AG04449 (cell line): ENCODE results near the gene PRKCG.

Experiments
- CTCF ChIA-PET: fragments of 350-600 bp; formaldehyde crosslinking; extraction: SDS; loops from one replicate; lab custom pipeline; 2021; ENCODE audit warnings: antibody characterized with exemption; lab: Yijun Ruan, JAX
- POLR2A ChIA-PET: fragments of 400-600, 350-600 bp; formaldehyde crosslinking; extraction: SDS; loops from one replicate; lab custom pipeline; 2020; ENCODE audit warnings: antibody characterized with exemption, inconsistent platforms; lab: Yijun Ruan, JAX
- DNase-seq: peaks from one replicate; pipeline ENCODE4 v3.0.0-alpha.2; 2010; ENCODE audit warnings: low read depth, low spot score
- H3K4me3 ChIP-seq: 2 replicates; pipeline ENCODE4 v1.5.1; 2011; ENCODE audit warnings: low read depth, mild to moderate bottlenecking, control low read depth, low read length
- TF ChIP-seq, protein P1 (sequence below): IDR thresholded peaks from one replicate; pipeline ENCODE4 v1.5.1; 2011; ENCODE audit warnings: mild to moderate bottlenecking, moderate library complexity, low read length, control low read depth, inconsistent platforms; ENCODE audit not compliant: insufficient read depth; ENCODE audit errors: missing control alignments

The PRKCG gene

DNA sequence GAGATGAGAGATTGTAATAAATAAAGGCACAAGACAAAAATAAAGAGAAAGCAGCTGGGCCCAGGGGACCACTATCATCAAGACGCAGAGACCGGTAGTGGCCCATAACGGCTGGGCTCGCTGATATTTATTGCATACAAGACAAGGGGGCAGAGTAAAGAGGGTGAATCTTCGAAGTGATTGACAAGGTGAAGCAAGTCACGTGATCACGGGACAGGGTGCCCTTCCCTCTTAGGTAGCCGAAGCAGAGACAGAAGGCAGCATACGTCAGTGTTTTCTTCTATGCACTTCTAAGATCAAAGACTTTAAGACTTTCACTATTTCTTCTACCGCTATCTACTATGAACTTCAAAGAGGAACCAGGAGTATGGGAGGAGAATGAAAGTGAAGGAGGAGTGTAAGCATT lies 4.6 kb upstream of the PRKCG start:
- TF ChIP-seq, protein P1, sequence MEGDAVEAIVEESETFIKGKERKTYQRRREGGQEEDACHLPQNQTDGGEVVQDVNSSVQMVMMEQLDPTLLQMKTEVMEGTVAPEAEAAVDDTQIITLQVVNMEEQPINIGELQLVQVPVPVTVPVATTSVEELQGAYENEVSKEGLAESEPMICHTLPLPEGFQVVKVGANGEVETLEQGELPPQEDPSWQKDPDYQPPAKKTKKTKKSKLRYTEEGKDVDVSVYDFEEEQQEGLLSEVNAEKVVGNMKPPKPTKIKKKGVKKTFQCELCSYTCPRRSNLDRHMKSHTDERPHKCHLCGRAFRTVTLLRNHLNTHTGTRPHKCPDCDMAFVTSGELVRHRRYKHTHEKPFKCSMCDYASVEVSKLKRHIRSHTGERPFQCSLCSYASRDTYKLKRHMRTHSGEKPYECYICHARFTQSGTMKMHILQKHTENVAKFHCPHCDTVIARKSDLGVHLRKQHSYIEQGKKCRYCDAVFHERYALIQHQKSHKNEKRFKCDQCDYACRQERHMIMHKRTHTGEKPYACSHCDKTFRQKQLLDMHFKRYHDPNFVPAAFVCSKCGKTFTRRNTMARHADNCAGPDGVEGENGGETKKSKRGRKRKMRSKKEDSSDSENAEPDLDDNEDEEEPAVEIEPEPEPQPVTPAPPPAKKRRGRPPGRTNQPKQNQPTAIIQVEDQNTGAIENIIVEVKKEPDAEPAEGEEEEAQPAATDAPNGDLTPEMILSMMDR = no peak
- POLR2A ChIA-PET = interaction anchor here (2.0 kb wide), 1 partner anchor 10 kb away, joined by 16 read pairs; the partner anchor contains the start of gene MYADM
- H3K4me3 ChIP-seq = no peak overlapping the region
- no peak for DNase-seq
- CTCF ChIA-PET = interaction anchor here (1.0 to 2.3 kb wide), 3 partner anchors 24 to 147 kb away, joined by 3 to 8 read pairs (median 4); no protein-coding TSS in a partner anchor

DNA sequence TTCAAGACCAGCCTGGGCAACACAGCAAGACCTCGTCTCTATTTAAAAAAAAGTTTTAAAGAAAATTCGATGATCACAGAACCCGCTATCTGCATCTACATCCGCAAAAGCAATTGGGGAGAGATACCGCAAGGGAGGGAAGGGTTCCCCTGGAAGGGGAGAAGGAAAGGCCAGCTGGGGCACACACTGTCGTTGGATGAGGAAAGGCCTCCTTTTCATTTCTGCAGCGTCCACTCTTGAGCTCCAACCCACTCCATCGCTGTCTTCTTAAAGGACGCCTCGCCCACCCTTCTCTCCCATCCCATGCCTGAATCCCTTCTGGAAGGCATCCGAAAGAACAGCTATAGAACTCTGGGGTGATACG lies 3.2 kb upstream of the PRKCG start:
- POLR2A ChIA-PET = interaction anchor here (1.1 to 1.4 kb wide), 2 partner anchors 11 to 13 kb away, joined by 3 to 7 read pairs; partner anchors contain the start of gene MYADM
- TF ChIP-seq, protein P1 = no peak
- DNase-seq = no peak
- CTCF ChIA-PET = interaction anchor here (0.7 to 1.6 kb wide), 4 partner anchors 8 to 153 kb away, joined by 3 to 5 read pairs (median 4); no protein-coding TSS in a partner anchor
- peak overlapping the region; percentile 64 for H3K4me3 ChIP-seq

DNA sequence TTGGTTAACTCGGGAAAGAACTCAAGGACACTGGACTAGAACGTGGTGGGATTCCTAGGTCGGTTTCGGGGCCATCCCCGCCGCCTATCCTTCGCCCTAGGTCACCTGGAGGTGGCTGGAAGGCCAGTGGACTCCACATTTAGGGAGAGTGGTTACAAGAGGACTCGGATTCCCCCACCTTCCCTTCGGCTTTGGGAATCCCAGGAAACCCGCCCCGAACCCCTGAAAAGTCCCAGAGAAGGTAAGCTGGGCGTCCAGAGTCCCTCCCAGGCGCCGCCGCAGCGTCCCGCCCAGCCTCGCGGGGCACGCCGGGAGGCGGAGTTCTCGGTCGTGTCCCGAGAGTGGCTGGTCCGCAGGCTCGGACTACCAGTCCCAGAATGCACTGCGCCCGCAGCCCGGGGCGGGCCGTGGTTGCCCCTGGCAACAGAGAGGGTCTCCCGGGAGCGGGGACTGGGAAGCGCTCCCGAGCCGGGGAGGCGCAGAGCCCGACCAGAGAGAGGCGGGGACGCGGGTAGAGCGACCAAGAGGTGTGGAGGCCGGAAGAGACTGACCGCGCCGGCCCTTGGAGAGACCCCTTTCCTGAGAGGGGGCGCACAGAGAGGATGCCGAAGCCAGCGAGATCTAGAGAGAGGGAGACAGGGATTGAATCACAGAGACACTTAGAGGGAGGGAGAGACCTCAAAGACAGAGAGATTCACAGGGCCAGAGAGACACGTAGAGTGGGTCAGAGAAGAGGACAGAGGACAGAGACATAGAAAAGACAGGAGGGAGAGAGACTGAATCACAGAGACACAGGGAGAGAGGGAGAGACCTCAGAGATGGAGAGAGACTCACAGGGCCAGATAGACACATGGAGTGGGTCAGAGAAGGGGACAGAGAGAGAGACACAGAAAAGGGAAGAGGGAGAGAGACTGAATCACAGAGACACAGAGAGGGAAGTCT lies 2.6 kb upstream of the PRKCG start:
- TF ChIP-seq, protein P1 = no peak
- ChIA-PET POLR2A (interaction anchor here (1.1 to 1.4 kb wide), 2 partner anchors 12 to 13 kb away, joined by 3 to 7 read pairs; partner anchors contain the start of gene MYADM), CTCF (interaction anchor here (0.7 to 1.6 kb wide), 4 partner anchors 9 to 152 kb away, joined by 3 to 5 read pairs (median 4); no protein-coding TSS in a partner anchor)
- no peak for DNase-seq
- H3K4me3 ChIP-seq = peak overlapping the region; percentile 64

DNA sequence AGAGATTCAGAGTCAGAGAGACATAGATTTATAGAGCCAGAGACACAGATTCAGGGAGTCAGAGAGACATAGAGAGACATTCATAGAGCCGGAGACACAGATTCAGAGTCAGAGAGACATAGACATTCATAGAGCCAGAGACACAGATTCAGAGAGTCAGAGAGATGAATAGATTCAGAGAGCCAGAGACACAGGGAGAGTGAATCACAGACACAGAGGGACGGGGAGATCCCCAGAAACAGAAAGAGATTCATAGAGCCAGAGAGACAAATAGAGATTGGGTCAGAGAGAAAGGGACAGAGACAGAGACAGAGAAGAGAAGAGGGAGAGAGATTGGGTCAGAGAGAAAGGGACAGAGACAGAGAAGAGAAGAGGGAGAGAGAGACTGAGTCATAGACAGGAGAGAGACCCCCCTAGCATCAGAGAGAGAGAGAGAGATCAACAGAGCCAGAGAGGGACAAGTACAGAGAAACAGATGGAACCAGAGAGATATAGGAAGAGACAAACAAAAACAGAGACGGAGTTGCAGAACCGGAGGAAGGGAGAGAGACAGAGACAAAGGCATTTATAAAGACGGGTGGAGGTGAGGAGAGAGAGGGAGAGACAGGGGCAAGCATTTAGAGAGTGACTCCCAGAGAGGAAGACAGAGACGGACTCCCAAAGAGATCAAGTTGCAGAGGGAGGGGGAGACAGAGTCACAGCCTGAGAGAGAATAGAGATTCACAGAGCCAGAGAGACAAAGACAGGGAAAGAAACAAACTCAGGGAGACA lies 1.1 kb upstream of the PRKCG start:
- TF ChIP-seq, protein P1 = no peak
- ChIA-PET POLR2A (no interaction called here), CTCF (interaction anchor here (1.1 to 1.6 kb wide), 2 partner anchors 15 to 111 kb away, joined by 3 to 4 read pairs; no protein-coding TSS in a partner anchor)
- peak overlapping the region; percentile 46 for H3K4me3 ChIP-seq
- DNase-seq = no peak

DNA sequence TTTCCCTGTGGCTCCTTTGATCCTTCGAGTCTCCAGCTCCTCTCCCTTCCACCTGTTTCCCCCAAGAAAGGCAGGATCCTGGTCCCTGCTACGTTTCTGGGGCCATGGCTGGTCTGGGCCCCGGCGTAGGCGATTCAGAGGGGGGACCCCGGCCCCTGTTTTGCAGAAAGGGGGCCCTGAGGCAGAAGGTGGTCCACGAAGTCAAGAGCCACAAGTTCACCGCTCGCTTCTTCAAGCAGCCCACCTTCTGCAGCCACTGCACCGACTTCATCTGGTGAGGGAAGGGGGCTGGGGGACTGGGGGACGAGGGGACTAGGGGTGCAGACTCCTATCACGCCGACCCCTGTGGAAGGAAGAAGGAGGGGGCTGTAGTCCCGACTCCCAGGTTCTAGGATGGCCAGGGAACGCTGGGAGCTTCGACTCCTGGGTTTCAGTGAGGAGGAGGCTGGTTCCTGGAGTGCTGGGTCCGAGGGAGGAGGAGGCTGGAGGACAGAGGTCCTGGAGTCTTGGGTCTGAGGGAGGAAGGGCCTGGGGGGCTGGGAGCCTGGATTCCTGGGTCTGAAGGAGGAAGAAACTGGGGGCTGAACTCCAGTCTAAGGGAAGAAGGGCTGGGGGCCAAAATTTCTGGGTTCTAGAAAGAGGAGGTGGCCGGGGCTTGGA lies 524 bp downstream of the PRKCG start:
- ChIA-PET CTCF (interaction anchor here (0.8 to 1.6 kb wide), 3 partner anchors 16 to 67 kb away, joined by 3 to 4 read pairs (median 4); no protein-coding TSS in a partner anchor), POLR2A (no interaction called here)
- H3K4me3 ChIP-seq = peak overlapping the region; percentile 46; the same call in 1 of the 2 replicates
- no peak for DNase-seq
- TF ChIP-seq, protein P1 = no peak
